Anterior cingulate cortex (tissue), 58 donors: Measurements from ENCODE around the gene PRSS50.

Source experiments
- DNase-seq, 58 donors: peaks; one replicate each; lab custom pipeline; 2025; lab: John Stamatoyannopoulos, UW

The PRSS50 gene

GRCh38 chr3:46694520-46694919, 23.1 kb downstream of the PRSS50 start:
- DNase-seq = no peak

DNA sequence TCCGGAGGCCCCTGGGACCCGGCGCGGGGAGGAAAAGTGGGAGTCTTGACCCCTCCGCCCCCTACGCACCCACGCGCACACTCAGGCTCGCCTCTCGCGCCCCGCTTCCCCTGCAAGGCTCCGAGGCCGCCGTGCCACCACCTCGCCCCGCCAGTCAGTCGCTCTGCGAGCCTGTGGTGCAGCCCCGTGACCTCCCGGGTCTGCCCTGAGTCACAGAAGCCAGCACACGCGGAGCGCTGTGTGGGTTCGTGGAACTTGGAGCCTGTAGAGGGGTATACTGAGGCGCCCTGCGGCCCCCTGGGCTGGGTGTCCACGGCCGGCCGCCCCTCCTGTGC, 23.8 kb downstream of the PRSS50 start:
- peak in 2 of 58 donors; percentile 31 to 33 for DNase-seq

DNA sequence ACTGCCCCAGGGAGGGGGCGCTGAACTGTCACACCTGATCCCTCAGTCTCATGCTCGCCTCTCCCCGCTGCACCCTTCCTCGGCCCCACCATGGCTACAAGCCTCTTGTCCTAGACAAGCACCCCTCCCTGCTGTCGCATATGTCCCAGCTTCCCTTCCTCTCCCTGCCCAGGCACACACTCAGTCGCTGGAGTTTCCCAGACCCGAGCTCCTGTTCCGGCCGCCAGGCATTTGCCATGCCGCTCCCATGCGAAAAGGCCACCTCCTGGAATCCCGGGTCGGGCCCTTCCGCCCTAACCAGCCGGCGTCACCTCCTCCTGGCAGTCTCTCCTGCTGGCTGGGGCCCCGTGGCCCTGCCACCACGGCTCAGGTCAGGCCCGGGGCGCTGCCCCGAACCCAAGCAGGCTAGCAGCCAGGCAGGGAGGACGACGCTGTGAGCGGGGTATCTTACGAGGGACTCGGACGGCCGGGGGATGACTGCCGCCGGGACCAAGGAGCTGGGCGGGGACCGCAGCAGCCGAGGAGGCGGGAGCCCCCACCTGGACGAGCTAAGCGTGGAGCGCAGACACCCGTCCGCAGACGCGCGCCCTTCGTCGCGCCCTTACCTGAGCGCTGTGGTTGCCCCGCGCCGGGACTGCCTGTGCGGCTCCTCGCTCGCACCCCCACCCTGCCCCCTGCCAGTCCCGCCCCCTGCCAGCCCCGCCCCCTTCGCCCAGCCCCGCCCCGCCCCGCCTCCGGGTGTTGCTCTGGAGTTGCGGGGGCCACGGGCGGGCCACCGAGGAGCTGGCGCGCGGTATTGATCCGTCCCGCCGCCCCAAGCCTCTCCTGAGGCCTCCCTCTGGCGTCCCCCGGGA, 24.4 kb downstream of the PRSS50 start, which contains the start of gene ALS2CL:
Gene ALS2CL (minus strand): TSS at position 642 of the 854 bp plus-strand sequence. CDS start 4,239 bp downstream, outside the sequence.
- peak in 18 of 58 donors; percentile 7 to 74 (median 22) for DNase-seq

- no peak for DNase-seq
These were observed 25.1 kb downstream of the PRSS50 start for GRCh38 chr3:46692566-46692990.

DNA sequence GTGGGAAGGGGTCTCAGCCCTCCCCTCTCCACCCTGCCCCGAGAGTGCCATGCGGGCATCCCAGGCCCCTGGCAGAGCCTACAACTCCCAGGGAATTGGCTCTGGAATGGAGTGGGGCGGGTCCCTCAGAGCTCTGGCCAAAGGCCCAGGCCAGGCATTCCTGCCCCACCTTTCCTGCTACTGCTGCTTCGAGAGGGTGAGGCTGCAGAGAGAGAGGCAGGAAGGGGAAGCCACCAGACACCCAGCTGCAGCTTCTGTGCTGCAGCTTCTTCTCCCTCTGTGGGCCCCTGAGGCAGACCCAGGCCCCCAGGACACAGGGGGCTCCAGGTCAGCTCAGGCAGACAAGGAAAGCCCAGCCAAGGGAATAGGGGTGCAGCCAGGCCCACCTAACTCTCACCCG, 26.9 kb downstream of the PRSS50 start:
- no peak for DNase-seq

DNA sequence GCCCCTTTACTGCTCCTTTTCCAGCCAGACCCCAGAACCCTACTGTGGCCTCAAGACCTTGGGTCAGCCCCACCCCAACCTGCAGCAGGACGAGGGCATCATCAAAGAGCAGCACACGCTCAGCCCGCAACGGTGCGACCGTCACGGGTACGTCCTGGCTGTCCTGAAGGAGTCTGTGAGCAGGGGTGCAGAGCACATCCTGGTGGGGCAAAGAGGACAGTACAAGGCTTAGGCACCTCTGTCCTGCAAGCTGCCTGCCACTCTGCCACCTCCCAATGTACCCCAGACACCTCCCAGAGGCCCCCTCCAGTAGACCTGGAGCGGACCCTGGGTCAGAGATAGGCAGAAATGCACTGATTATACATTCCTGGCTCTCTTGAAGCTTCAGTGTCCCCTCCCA, 32.2 kb downstream of the PRSS50 start:
- no peak for DNase-seq

GRCh38 chr3:46684891-46685290, 32.8 kb downstream of the PRSS50 start:
- no peak for DNase-seq

- no peak for DNase-seq
These were observed 34.7 kb downstream of the PRSS50 start for GRCh38 chr3:46682974-46683373.

DNA sequence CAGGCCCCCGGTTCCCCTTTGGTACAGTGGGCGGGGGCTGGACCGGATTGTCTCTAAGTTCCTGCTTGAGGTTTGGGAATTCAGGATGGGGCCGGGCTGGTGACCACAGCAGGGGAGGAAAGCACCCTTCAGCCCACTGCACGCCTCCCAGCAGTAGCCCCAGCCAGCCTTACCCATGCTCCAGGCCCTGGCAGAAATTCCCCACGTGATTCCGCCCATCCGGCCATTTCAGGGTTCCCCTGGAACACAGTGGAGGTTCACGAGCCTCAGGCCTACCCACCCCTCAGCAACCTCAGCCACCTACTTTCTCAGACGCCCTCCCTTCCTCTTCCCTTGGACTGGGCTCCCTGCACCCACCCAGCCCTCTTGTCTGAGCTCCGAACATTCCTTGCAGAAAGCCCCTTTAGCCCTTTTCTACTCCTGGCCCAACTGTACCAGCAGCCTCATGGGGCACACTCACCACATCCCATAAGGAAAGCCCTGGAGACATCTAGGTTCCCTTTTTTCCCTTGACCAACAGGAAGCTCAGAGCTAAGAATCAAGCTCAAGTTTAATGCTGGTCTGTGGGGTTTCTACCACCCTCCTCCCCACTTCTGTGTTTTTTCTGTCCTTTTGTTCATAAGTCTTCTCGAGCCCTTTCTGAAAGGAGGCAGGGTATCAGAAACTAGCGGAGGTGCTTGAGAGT, 35.7 kb downstream of the PRSS50 start:
- no peak for DNase-seq

DNA sequence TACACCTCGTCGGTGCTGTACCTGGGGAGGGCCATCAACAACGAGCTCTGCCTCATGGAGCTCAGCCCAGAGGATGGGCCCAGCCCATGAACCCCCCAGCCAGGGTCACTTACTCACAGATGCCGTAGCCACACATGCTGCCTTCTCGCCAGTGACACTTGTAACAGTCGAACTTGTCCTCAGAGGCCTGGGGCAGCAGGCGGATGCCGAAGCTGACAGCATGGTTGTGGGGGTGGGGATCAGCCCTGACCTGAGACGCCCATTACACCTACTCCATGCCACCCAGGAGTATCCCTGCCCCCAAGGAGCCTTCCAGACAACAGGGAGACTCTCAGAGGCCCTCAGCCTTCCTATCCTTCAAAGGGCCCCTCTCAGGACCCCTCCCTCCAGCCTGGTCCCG, 36.3 kb downstream of the PRSS50 start:
- DNase-seq = no peak

DNA sequence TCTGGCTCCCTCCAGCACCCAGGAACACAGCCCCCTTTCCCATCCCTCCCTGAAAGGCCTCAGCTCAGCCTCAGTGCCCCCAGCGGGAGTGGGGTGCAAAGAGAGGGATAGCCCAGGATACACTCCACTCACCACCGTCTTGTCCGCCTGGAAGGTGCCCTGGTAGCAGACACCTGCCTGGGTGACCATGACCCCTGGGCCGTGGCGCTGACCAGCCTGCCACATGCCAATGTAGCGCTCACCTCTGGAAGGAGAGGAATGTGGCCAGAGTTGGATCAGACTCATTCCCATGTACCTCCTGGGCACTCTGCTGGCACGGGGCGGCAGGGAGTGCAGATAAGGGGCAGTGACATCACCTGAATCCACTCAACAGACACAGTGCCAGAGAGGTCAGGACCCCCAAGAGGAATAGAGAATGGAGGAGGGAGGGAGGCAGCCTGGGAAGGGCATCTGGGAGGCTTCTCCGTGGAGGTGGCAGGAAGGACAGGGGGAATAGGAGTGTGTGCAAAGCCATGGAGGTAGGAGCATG, 37.3 kb downstream of the PRSS50 start:
- DNase-seq = no peak

DNA sequence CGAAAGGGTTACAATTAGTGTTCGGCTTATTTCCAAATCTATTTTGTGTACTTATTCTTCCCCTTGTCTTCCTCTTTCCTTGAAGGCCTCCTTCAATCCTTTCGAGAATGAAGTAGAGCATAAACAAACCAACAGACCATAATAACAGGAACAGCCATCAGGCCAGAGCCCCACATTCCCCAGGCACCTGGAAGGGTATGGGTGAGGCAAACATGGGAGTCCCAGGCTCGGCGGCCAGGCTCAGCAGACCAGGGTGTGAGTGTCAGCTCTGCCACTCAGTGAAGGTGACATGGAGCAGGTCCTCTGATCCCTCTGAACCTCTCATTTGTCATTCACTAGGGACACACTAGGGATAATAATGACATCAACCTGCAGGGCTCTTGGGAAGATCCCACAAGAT, 38.0 kb downstream of the PRSS50 start:
- DNase-seq = no peak

- DNase-seq = no peak
These were observed 39.4 kb downstream of the PRSS50 start for GRCh38 chr3:46678280-46678679.

- no peak for DNase-seq
These were observed 40.3 kb downstream of the PRSS50 start for GRCh38 chr3:46677411-46677726.

- DNase-seq = no peak
These were observed 40.9 kb downstream of the PRSS50 start for GRCh38 chr3:46676601-46677410.

DNA sequence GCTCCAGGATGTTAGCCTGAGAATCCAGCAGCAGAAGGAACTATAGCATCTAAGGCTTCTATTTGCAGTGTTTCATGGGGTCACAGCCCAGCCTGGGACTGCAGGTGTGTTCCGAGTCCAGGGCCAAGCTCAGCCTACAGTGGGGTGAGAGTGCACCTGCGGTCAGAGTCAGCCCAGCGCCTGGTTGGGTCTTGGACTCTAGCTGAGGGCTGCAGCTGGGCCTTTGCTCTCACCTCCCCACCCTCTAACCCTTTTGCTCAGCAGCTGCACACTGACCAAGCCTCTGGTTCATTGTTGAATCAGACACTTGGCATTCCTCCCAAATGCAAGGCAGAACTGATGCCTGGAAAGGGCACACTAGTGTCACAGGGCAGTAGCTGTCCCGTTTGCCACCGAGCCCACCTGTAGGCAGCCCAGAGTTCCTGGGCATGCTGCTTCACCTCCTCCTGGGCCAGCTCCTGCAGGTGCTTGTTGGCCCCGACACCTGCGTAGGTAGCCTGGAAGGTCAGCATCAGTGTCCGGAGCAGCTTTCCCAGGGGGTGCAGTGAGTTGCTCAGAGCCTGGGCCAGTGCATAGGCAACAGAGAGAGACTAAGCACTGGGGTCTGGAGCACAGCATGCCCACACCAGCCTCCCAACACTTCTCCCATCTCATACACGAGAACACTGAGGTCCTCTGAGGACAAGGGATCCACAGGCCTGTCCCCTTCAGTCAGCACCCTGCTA, 41.7 kb downstream of the PRSS50 start:
- peak in 17 of 58 donors; percentile 9 to 56 (median 27) for DNase-seq

DNA sequence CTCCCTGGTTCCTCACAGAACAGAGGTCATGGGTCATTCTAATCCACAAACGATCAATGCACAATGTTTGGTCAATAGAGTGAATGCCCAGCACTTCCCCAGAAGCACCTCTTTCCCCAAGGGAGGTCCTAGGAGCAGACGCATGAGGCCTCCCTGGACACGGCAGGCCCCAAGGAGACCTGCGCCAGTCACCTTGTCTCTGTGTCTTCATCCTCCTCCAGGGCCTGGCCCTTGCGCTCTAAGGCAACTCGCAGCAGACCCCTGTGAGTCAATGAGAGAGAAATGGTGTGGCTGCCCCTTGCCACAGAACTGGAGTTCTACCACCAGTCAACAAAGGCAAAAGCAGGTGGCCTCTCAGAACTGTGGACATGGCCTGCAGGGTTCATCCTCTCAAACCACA, 42.2 kb downstream of the PRSS50 start:
- no peak for DNase-seq

DNA sequence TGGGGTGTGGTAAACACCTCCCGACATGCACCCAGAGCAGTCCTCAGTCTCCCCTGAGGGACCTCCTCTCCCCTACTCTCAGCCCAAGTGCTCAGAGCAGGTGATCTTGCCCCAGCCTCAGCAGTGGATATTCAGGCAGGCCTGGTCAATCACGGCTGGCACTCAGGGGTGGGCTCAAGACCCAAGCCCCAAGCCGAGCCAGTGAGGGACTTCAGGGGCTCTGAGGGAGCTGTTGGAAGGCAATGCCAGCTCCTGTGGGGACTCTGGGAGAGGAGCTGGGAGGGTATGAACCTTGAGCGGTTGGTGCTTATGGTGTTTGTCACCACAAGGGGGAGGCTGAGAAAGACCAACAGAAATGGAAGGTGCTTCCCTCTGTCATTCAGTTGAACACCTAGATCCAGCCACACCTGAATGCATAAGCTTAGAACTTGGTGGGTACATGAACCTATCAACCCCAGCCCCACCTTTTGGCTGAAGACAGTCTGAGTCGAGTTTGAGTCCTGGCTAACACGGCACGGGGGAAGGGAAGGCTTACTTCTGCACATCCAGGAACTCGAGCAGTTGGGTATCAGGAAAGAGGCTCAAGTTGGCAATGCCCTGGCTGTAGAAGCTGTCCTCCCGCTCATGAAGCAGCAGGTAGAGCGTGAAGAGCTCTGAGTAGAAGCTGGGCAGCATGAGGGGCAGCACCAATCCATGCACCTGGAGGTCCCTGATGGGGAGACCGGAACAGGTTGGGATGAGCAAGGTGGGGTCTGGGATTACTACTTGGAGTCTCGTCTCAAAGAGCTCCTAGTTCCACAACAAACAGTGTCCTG, 43.4 kb downstream of the PRSS50 start:
- no peak for DNase-seq
